Measurements from ENCODE around the gene RSPO4.

- TF ChIP-seq CTCF (conservative IDR thresholded peaks at IDR 0.05; ENCODE audit: low read length) (no peak), EZH2phosphoT487 (IDR thresholded peaks at IDR 0.05; ENCODE audit: borderline replicate concordance, low read depth, low read length) (no peak)
These were observed 50.5 kb downstream of the RSPO4 start for GRCh38 chr20:951384-952169.

All from OCI-LY7 (cell line).